GM19395 (cell line): ENCODE results near the gene KLRB1.
"Not testable (repeated sequence)": the region's sequence is repeated elsewhere in the genome, so short reads cannot be mapped to it uniquely, and the experiment has no call there.

Experiments used
- ATAC-seq: cut with Tn5 transposase; IDR thresholded peaks from one replicate; pipeline ENCODE4 v1.9.1; 2021; ENCODE audit warnings: mild to moderate bottlenecking, moderate library complexity; ENCODE audit not compliant: unreplicated experiment

KLRB1 gene

GRCh38 chr12:9625019-9625418, 17.3 kb upstream of the KLRB1 start:
- ATAC-seq, result no peak

GRCh38 chr12:9619411-9620179, 11.9 kb upstream of the KLRB1 start:
- ATAC-seq, result no peak

- ATAC-seq, result not testable (repeated sequence)
Observed at GRCh38 chr12:9618906-9619305, 11.2 kb upstream of the KLRB1 start.

GRCh38 chr12:9617124-9617523, 9.4 kb upstream of the KLRB1 start:
- no peak for ATAC-seq

GRCh38 chr12:9615420-9616136, 7.9 kb upstream of the KLRB1 start:
- ATAC-seq, result peak; percentile 78

- ATAC-seq, result not testable (repeated sequence)
Observed at GRCh38 chr12:9610606-9611005, 2.9 kb upstream of the KLRB1 start.

GRCh38 chr12:9606736-9607372, 862 bp downstream of the KLRB1 start:
- ATAC-seq, result no peak

GRCh38 chr12:9606247-9606646, 1.5 kb downstream of the KLRB1 start:
- ATAC-seq, result no peak

- ATAC-seq, result no peak
Observed at GRCh38 chr12:9605483-9605882, 2.2 kb downstream of the KLRB1 start.

GRCh38 chr12:9604287-9604686, 3.4 kb downstream of the KLRB1 start:
- ATAC-seq, result no peak

GRCh38 chr12:9600426-9600825, 7.3 kb downstream of the KLRB1 start:
- ATAC-seq, result not testable (repeated sequence)

- no peak for ATAC-seq
Observed at GRCh38 chr12:9598363-9598762, 9.4 kb downstream of the KLRB1 start.

- no peak for ATAC-seq
Observed at GRCh38 chr12:9597365-9597764, 10.4 kb downstream of the KLRB1 start.

- no peak for ATAC-seq
Observed at GRCh38 chr12:9590441-9590840, 17.3 kb downstream of the KLRB1 start.

GRCh38 chr12:9588749-9589148, 19.0 kb downstream of the KLRB1 start:
- no peak for ATAC-seq

GRCh38 chr12:9587987-9588600, 19.6 kb downstream of the KLRB1 start:
- no peak for ATAC-seq

- ATAC-seq, result not testable (repeated sequence)
Observed at GRCh38 chr12:9577729-9578128, 30.0 kb downstream of the KLRB1 start.

GRCh38 chr12:9567151-9567550, 40.6 kb downstream of the KLRB1 start:
- ATAC-seq, result not testable (repeated sequence)

GRCh38 chr12:9566113-9566512, 41.6 kb downstream of the KLRB1 start:
- not testable (repeated sequence) for ATAC-seq

GRCh38 chr12:9564418-9564817, 43.3 kb downstream of the KLRB1 start:
- not testable (repeated sequence) for ATAC-seq

- not testable (repeated sequence) for ATAC-seq
Observed at GRCh38 chr12:9562841-9563453, 44.8 kb downstream of the KLRB1 start.
